GM23338 (cell line): ENCODE measurements around the gene DNAJB12. TPM values are rescaled to one million over a fixed set of nuclear protein-coding genes. Genes with fewer than 3 reads are reported as not detected.
"Not testable (repeated sequence)": the region's sequence is repeated elsewhere in the genome, so short reads cannot be mapped to it uniquely, and the experiment has no call there.

Experiments
- ATAC-seq: fragments of 200-7000 bp; cut with Tn5 transposase; 3 replicates; pipeline ENCODE4 v1.9.1; 2020
- DNase-seq: peaks from one replicate; pipeline ENCODE4 v3.0.0-alpha.2; 2015; ENCODE audit warnings: low spot score
- H2AFZ ChIP-seq: fragments of 200-600 bp; sonication (generic); 2 replicates; pipeline ENCODE4 v1.8.0; 2016; ENCODE audit warnings: antibody characterized with exemption, mild to moderate bottlenecking, moderate library complexity
- H3F3A ChIP-seq: fragments of 200-600 bp; sonication (generic); replicated peaks from 2 replicates; pipeline ENCODE4 v1.8.0; 2017; ENCODE audit warnings: antibody characterized with exemption, mixed run types, low read depth
- H3K27ac ChIP-seq: fragments of 200-600 bp; sonication (generic); 2 replicates; pipeline ENCODE4 v1.6.1; 2016; ENCODE audit warnings: low read depth
- H3K27me3 ChIP-seq: fragments of 200-600 bp; sonication (generic); 2 replicates; pipeline ENCODE4 v1.8.0; 2016; ENCODE audit warnings: mild to moderate bottlenecking, mixed run types, moderate library complexity; ENCODE audit not compliant: insufficient read depth
- H3K36me3 ChIP-seq: fragments of 200-600 bp; sonication (generic); 2 replicates; pipeline ENCODE4 v1.8.0; 2016; ENCODE audit warnings: mild to moderate bottlenecking; ENCODE audit not compliant: insufficient read depth
- H3K4me1 ChIP-seq: fragments of 200-600 bp; sonication (generic); 2 replicates; pipeline ENCODE4 v1.8.0; 2016; ENCODE audit warnings: mild to moderate bottlenecking, moderate library complexity; ENCODE audit not compliant: insufficient read depth
- H3K4me2 ChIP-seq: fragments of 200-600 bp; sonication (generic); 2 replicates; pipeline ENCODE4 v1.7.1; 2017; ENCODE audit warnings: mixed run types
- H3K4me3 ChIP-seq: fragments of 200-600 bp; sonication (generic); 2 replicates; pipeline ENCODE4 v1.6.1; 2016; ENCODE audit warnings: mixed run types
- H3K79me2 ChIP-seq: fragments of 200-600 bp; sonication (generic); replicated peaks from 2 replicates; pipeline ENCODE4 v1.8.0; 2017; ENCODE audit warnings: mild to moderate bottlenecking; ENCODE audit not compliant: insufficient read depth
- H3K9me2 ChIP-seq: fragments of 200-600 bp; sonication (generic); 2 replicates; pipeline ENCODE4 v1.8.0; 2017; ENCODE audit not compliant: insufficient read depth
- H4K20me1 ChIP-seq: fragments of 200-600 bp; sonication (generic); replicated peaks from 2 replicates; pipeline ENCODE4 v1.8.0; 2017; ENCODE audit warnings: mild to moderate bottlenecking; ENCODE audit not compliant: insufficient read depth
- H3K27ac Mint-ChIP-seq: 2 replicates; pipeline ENCODE4 v1.8.0; 2020; ENCODE audit warnings: inconsistent platforms, mild to moderate bottlenecking, moderate library complexity, mixed read lengths
- H3K27me3 Mint-ChIP-seq: 3 replicates; pipeline ENCODE4 v1.8.0; 2022; ENCODE audit warnings: low read depth, mild to moderate bottlenecking, moderate library complexity, mixed read lengths, inconsistent platforms; ENCODE audit not compliant: insufficient read depth, poor library complexity
- H3K36me3 Mint-ChIP-seq: 3 replicates; pipeline ENCODE4 v1.8.0; 2021; ENCODE audit warnings: low read depth, mild to moderate bottlenecking, inconsistent platforms, moderate library complexity, mixed read lengths
- H3K4me1 Mint-ChIP-seq: 3 replicates; pipeline ENCODE4 v1.8.0; 2020; ENCODE audit warnings: mild to moderate bottlenecking, inconsistent platforms, mixed read lengths
- H3K4me3 Mint-ChIP-seq: 3 replicates; pipeline ENCODE4 v1.8.0; 2021; ENCODE audit warnings: moderate library complexity, mild to moderate bottlenecking, inconsistent platforms, mixed read lengths
- H3K9me3 Mint-ChIP-seq: 3 replicates; pipeline ENCODE4 v1.8.0; 2020; ENCODE audit warnings: moderate library complexity, mild to moderate bottlenecking, inconsistent platforms, mixed read lengths
- CREB1 ChIP-seq: fragments of 250-450 bp; sonication (Bioruptor Pico); IDR thresholded peaks from 2 replicates; pipeline ENCODE4 v1.5.0; 2020; ENCODE audit warnings: low read depth, mild to moderate bottlenecking, moderate library complexity
- CTCF ChIP-seq, 2 experiments: fragments of 200-600 bp in 1 of 2; sonication (generic) in 1 of 2; conservative IDR thresholded peaks; 2 replicates each; pipeline versions ENCODE4 v1.5.1 to v1.6.1; 2016 to 2017; ENCODE audit warnings: antibody characterized with exemption in 2 of 2, low read depth in 2 of 2, mild to moderate bottlenecking in 2 of 2, moderate library complexity in 1 of 2
- EZH2phosphoT487 ChIP-seq: fragments of 200-600 bp; sonication (generic); IDR thresholded peaks from one replicate; pipeline ENCODE4 v1.8.1; 2018; ENCODE audit warnings: antibody characterized with exemption; ENCODE audit not compliant: unreplicated experiment
- NANOG ChIP-seq: IDR thresholded peaks from 2 replicates; pipeline ENCODE4 v1.6.1; 2016; ENCODE audit warnings: antibody characterized with exemption, borderline replicate concordance
- POLR2AphosphoS5 ChIP-seq: IDR thresholded peaks from 2 replicates; pipeline ENCODE4 v1.6.1; 2016; ENCODE audit warnings: antibody characterized with exemption, low read depth
- ZNF331 ChIP-seq: fragments of 250-450 bp; sonication (Bioruptor Pico); IDR thresholded peaks from 2 replicates; pipeline ENCODE4 v1.5.0; 2020; ENCODE audit warnings: low read depth, mild to moderate bottlenecking, moderate library complexity
- long read RNA-seq: library from polyadenylated mRNA; unstranded; transcript quantifications from one replicate; pipeline ENCODE4 v2.0.0, GENCODE V29; 2020; ENCODE audit not compliant: unreplicated experiment
- polyA plus RNA-seq: library from polyadenylated mRNA; unstranded; fragments of >200 nt; fragmentation: Nextera tagmentation; extraction: Ambion mirVana; gene quantifications from 2 replicates; pipeline ENCODE4 v1.2.1, GENCODE V29; 2016
- total RNA-seq: library from RNA; depleted of rRNA; stranded (reverse); fragments of >200 nt; shearing (Covaris generic); gene quantifications from 2 replicates; pipeline ENCODE4 v1.2.3, GENCODE V29; 2014; rRNA removed
- TF ChIP-seq, protein P1 (sequence below): IDR thresholded peaks from 2 replicates; pipeline ENCODE4 v1.6.1; 2016; ENCODE audit warnings: antibody characterized with exemption
- TF ChIP-seq, protein P2 (sequence below): IDR thresholded peaks from one replicate; pipeline ENCODE4 v1.6.1; 2018; ENCODE audit warnings: antibody characterized with exemption; ENCODE audit not compliant: unreplicated experiment

Gene DNAJB12
- 13.0 and 16.0 TPM in 2 replicates for total RNA-seq
- polyA plus RNA-seq: 12.6 and 12.8 TPM in 2 replicates
- long read RNA-seq, full-length matches to known transcripts: 10 of 18 reads
- long read RNA-seq, partial matches to known transcripts: 3 of 18 reads
- long read RNA-seq, other reads (novel, unspliced or antisense): 5 of 18 reads

DNA sequence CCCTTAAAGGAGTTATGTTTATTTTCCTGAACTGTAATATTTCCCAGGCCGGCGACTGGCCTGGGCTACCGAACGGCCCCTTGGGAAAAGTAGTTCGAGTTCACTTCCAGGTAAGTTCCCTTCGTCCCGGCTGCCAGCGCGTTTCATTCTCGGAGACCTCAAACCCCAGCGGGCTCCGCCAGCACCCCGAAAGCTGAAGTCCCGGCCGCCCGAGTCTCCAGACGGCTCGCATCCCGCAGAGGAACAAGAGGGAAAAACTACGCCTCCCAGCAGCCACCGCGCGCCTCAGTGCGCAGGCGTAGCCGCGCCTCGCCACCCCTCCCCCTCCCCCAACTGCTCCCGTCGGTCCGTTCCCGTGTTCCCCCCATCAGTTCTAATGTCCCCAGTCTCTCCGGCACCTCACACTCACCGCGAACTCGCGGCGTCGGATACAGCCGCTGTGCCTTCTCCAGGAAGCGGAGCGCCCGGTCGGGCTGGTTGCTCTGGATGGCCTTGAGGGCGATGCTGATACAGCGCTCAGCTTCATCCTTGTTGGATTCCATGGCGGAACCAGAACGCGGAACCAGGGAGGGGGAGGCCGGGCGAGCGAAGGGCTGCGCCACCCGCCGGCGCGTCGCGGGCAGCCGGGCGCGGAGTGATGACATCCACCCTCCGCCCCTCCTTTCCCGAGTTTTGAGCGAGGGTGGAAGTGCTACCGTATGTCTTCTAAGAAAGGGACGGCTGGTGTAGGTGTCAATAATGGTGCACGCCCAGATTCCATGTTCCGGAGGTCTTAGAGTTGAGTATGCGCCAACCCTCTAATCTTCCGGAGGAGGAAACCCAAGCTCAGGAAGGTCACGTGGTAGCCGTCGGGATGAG lies at the start of gene DNAJB12:
DNAJB12 (minus strand) TSS at position 564 of the 858 bp plus-strand sequence; CDS start at position 542, 22 bp downstream.
- Histone ChIP-seq H3K4me3 (peak within 1 kb of the TSS; percentile 90), H3K9me2 (no peaks in the 10 kb centered on the region), H4K20me1 (no peaks in the 10 kb centered on the region), H3K27ac (peak within 1 kb of the TSS; percentile 100), H3K36me3 (no peaks in the 10 kb centered on the region), H3K4me2 (peak within 1 kb of the TSS; percentile 98), H3K79me2 (peaks cover 34% of the 10 kb centered on the region), H3K4me1 (peaks cover 12% of the 10 kb centered on the region; the same call in 1 of the 2 replicates), H3K27me3 (no peaks in the 10 kb centered on the region), H3F3A (peaks cover 4% of the 10 kb centered on the region), H2AFZ (peak within 1 kb of the TSS; percentile 92)
- ATAC-seq: peak; percentile 93
- Mint-ChIP-seq H3K27ac (peak within 1 kb of the TSS; percentile 99), H3K36me3 (peaks cover 6% of the 10 kb centered on the region; the same call in 1 of the 3 replicates), H3K27me3 (peaks cover 10% of the 10 kb centered on the region), H3K4me3 (peak within 1 kb of the TSS; percentile 96), H3K4me1 (peaks cover 30% of the 10 kb centered on the region), H3K9me3 (no peaks in the 10 kb centered on the region)
- TF ChIP-seq ZNF331 (CRISPR knock-in tag) (no peak), EZH2phosphoT487 (no peak), POLR2AphosphoS5 (peak; percentile 76; the same call in 1 of the 2 replicates), CREB1 (CRISPR knock-in tag) (peak; percentile 98), NANOG (0 out of 2 replicates have a peak, but pooled peaks have one; percentile 2), CTCF (conservative IDR thresholded peaks at IDR 0.05; ENCODE audit: low read depth in 2 of 2) (no peak)
- TF ChIP-seq, protein P1, sequence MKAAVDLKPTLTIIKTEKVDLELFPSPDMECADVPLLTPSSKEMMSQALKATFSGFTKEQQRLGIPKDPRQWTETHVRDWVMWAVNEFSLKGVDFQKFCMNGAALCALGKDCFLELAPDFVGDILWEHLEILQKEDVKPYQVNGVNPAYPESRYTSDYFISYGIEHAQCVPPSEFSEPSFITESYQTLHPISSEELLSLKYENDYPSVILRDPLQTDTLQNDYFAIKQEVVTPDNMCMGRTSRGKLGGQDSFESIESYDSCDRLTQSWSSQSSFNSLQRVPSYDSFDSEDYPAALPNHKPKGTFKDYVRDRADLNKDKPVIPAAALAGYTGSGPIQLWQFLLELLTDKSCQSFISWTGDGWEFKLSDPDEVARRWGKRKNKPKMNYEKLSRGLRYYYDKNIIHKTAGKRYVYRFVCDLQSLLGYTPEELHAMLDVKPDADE: peak; percentile 74
- TF ChIP-seq, protein P2, sequence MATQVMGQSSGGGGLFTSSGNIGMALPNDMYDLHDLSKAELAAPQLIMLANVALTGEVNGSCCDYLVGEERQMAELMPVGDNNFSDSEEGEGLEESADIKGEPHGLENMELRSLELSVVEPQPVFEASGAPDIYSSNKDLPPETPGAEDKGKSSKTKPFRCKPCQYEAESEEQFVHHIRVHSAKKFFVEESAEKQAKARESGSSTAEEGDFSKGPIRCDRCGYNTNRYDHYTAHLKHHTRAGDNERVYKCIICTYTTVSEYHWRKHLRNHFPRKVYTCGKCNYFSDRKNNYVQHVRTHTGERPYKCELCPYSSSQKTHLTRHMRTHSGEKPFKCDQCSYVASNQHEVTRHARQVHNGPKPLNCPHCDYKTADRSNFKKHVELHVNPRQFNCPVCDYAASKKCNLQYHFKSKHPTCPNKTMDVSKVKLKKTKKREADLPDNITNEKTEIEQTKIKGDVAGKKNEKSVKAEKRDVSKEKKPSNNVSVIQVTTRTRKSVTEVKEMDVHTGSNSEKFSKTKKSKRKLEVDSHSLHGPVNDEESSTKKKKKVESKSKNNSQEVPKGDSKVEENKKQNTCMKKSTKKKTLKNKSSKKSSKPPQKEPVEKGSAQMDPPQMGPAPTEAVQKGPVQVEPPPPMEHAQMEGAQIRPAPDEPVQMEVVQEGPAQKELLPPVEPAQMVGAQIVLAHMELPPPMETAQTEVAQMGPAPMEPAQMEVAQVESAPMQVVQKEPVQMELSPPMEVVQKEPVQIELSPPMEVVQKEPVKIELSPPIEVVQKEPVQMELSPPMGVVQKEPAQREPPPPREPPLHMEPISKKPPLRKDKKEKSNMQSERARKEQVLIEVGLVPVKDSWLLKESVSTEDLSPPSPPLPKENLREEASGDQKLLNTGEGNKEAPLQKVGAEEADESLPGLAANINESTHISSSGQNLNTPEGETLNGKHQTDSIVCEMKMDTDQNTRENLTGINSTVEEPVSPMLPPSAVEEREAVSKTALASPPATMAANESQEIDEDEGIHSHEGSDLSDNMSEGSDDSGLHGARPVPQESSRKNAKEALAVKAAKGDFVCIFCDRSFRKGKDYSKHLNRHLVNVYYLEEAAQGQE: peak; percentile 10
- DNase-seq: peak; percentile 99

DNA sequence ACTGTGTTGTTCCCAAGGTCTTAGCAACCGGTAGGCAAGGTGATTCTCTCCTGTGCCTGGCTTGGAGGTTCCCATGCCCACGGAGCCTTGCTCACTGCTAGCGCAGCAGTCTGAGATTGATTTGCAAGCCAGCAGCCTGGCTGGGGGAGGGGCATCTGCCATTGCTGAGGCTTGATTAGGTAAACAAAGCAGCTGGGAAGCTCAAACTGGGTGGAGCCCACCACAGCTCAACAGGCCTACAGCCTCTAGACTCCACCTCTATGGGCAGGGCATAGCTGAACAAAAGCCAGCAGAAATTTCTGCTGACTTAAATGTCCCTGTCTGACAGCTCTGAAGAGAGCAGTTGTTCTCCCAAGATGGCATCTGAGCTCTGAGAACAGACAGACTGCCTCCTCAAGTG lies 40.9 kb upstream of the DNAJB12 start:
- H3K36me3 Mint-ChIP-seq: peaks cover 11% of the 10 kb centered on the region

More for the DNA sequence above, 40.9 kb upstream of the DNAJB12 start:
- H3K4me2 ChIP-seq, H3K27ac ChIP-seq, H3K4me1 Mint-ChIP-seq, H3K9me2 ChIP-seq, H3K27me3 ChIP-seq, H3F3A ChIP-seq, H3K79me2 ChIP-seq, H3K9me3 Mint-ChIP-seq, H3K4me3 ChIP-seq, H3K4me1 ChIP-seq, H3K27me3 Mint-ChIP-seq, H4K20me1 ChIP-seq, H3K36me3 ChIP-seq, H3K27ac Mint-ChIP-seq, H3K4me3 Mint-ChIP-seq, H2AFZ ChIP-seq: not testable (repeated sequence)
- peak; percentile 36; the same call in 2 of the 3 replicates for ATAC-seq
- DNase-seq: peak; percentile 42
